Measurements from ENCODE around the gene CFAP53.
"Not testable (repeated sequence)": the region's sequence is repeated elsewhere in the genome, so short reads cannot be mapped to it uniquely, and the experiment has no call there.

The CFAP53 gene, protein sequence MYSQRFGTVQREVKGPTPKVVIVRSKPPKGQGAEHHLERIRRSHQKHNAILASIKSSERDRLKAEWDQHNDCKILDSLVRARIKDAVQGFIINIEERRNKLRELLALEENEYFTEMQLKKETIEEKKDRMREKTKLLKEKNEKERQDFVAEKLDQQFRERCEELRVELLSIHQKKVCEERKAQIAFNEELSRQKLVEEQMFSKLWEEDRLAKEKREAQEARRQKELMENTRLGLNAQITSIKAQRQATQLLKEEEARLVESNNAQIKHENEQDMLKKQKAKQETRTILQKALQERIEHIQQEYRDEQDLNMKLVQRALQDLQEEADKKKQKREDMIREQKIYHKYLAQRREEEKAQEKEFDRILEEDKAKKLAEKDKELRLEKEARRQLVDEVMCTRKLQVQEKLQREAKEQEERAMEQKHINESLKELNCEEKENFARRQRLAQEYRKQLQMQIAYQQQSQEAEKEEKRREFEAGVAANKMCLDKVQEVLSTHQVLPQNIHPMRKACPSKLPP

DNA sequence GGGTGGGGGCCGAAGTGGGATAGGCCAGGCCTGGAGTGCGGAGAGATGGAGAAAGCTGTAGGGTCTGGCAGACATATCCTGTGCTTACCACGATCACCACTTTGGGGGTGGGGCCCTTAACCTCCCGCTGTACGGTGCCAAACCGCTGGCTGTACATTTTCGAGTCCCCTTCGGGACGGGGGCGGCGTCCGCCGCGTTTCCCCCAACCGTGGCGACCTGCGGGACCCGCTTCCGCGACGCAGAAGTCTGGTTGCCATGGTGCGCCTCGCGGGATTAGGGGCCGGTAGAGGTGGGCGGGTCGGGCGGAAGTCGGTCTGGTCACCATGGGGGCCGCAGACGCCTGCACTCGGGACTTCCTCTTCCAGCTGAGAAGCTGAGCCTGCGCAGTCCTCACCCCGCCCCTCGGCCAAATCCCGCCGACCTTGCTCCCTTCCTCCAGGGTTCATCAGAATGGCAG lies at the start of gene CFAP53:
Gene CFAP53, minus strand, starts transcription at position 248 of the 457 bp plus-strand sequence. Its CDS starts 91 bp downstream, at position 157.
- peak; percentile 87 to 91 for DNase-seq

DNA sequence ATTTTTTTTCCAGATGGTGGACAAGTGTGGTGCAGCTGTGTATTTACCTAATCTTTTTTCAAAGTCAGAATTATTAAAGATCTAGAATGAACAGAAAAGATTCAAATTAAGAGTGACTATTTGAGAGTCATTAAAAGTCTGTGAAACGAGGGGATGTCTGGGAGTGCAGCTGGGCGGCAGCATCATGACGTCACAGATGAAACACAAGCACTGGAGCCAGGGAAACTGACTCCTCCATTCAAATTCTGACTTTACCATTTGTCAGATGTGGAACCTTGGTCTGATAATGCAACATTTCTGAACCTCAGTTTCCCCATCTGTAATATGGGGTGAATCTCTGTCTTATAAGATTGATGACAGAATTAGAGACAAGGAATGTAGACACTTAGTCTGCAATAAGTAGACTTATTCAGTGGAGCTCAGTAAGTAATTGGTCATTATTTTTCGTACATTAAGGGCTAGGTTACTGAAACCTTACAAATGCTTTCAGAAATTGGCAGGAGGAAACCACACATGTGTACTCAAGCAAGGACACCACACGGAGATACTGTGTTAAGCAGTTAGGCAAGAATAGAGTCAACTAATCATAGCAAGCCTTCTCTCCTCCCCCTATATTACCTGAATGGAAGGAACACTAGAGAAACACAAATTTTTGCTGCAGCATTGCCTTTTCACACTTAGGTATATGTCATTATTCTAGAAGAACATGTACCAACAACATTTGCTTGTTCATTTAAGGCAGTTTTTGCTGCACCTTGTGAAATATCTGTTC lies 49.0 kb upstream of the CFAP53 start:
- DNase-seq, result no peak

DNA sequence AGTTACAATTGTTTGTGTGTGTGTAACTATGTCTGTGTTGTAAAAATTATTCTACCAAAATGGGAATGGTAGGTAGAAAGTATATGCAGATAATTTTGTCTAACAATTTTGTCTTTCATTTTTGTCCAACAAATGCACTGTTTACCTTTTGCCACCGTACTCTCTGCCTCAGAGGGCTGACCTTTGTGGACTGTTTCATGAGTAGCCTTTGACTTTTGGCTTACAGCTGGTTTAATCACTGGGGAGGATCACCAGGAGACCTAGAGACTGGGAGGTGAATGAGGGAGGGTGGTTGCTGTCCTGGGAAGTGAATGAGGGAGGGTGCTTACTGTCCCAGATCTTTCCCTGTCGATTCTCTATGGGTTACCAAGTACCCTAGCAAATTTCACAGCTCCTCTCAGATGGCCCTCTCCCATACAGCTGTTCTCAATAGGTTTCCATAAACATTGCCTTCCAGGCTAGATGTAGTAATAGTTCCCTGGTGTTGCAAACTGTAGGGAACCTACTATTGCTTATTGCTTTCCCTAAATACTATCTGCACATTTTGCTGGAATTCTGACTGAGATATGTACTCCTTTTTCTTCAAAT lies 47.7 kb upstream of the CFAP53 start:
- no peak for DNase-seq

DNA sequence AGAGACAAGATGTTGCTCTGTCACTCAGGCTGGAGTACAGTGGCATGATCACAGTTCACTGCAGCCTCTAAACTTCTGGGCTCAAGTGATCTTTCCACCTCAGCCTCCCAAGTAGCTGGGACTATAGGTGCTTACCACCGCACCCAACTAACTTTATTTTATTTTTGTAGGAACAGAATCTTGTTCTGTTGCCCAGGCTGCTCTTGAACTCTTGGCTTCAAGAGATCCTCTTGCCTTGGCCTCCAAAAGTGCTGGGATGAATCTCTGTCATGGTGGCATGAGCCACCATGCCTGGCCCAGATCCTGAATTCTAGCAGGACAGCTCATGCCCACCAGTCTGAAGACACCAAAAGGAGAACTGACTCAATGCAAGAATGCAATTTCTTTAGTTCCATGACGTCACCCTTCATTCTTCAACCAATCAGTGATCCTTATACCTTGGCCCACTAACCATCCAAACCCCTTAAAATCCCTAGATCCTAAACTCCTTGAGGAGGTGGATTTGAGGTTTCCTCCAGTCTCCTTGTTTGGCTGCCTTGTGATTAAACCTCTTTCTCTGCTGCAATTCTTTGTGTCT lies 46.8 kb upstream of the CFAP53 start:
- no peak for DNase-seq

DNA sequence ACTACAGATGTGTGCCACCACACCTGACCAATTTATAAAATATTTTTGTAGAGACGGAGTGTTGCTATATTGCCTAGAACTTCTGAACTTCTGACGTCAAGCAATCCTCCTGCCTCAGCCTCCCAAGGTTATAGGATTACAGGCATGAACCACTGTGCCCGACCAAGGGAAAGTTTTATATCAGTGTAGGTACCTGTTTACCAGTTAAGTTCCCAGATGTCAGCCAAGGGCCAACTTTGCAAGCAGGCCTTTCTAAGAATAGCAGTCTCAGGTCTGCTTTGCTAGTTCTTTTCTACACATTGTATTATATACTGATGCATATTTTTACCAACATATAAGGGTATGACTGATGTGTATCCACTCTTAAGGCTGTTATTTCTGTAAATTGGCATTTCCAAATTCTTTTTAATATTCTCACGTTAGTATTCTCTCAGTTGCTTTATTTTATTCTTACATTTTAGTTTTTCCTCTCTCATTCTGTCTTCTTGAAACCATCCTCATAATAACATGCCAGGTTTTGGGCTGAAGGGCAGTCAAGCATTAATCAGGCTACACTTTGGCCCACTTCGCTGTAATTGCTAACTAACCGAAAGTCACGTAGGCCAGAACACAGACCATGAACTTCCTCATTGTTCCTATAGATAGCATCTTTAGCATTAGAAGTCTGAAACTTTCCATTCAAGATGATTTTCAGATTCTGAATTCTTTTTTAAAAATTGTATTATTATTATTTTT lies 46.2 kb upstream of the CFAP53 start:
- no peak for DNase-seq

DNA sequence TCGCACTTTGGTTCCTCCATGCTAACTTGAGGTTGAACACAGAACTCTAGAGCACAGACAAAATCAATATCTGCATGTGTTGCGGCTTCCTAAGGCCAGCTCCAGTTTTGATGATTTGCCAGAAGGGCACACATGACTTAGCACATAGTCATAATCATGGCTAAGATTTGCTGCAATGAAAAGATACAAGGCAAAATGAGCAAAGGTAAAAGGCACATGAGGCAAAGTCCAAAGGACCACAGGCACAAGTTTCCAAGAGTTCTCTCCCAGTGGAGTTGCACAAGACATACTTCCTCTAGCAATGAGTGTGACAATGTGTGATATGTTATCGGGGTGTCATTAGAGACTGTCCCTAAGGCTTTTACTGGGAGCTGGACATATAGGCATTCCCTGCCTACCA lies 45.4 kb upstream of the CFAP53 start:
- no peak for DNase-seq

DNA sequence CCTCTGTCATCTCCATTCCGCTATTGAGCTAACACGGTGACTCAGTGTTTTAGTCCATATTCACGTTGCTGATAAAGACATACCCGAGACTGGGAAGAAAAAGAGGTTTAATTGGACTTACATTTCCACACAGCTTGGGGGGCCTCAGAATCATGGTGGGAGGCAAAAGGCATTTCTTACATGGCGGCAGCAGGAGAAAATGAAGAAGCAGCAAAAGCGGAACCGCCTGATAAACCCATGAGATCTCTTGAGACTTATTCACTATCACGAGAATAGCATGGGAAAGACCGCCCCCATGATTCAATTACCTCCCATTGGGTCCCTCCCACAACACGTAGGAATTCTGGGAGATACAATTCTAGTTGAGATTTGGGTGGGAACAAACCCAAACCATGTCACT lies 43.8 kb upstream of the CFAP53 start:
- DNase-seq, result no peak

DNA sequence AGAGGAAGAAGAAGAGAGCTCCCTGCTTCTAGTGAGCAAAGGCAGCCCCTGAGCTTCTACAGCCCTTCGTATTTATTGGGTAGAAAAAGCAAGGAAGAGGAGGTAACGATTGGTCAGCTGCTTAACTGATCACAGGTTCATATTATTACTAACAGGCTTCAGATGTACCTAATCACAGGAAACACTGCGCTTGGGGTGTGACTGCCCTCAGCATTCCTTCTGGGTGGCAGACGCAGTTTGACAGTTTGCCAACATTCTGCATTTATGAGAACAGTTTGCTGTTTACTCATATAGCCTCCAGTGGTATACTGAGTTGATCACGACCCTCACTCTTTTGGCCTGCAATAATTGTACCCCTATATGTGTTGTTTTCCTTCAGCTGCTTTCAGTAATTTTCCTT lies 42.6 kb upstream of the CFAP53 start:
- DNase-seq, result not testable (repeated sequence)

DNA sequence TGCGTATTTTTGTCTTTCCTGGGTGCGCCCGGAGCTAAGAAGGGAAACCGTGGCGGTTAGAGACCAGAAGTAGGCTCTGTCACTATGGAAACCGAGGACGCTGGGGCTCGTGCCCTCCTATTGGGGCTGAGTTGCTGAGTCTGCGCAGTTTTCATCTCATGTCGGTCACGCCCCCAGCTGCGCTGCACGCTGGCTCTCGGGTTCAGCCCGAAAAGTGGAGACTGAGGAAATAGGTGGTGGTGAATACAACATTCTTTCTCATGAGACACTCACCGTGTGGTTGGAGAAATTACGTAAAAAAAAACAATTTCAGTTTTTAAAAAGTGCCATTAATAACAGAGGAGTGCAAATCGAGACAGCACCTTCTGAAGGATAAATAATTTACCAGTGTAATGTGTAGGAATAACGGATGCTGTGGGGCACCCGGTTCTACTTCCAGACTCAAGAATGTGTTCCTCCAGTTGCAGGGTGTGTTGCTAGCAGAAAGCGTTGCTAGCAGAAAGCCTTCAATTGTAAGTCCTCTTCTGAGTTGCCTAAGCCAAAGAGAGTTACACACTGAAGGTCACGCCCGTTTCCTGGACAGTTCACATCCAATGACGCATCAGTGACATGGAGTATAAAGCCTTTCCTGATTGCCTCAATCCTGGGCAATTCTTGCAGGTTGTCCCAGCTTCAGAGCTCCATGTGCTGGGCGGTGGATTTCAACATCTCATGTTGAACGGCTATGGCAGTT lies 41.6 kb upstream of the CFAP53 start:
- peak; percentile 91 to 93 for DNase-seq

DNA sequence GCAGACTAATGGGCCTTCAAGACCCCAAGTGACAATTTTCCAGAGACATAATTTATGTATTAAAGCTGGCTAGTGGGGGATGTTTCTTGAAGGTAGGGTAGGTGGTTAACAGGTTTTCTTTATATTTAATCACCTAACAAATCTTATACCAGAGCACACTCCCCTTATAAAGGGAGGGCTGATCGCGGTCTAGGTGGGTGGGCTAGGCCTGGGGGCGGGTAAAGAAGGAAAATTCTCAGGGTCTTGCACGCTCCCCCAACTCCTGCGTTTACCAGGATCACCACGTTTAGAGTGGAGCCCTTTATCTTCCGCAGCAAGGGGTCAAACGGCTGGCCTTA lies 41.1 kb upstream of the CFAP53 start:
- DNase-seq, result no peak

DNA sequence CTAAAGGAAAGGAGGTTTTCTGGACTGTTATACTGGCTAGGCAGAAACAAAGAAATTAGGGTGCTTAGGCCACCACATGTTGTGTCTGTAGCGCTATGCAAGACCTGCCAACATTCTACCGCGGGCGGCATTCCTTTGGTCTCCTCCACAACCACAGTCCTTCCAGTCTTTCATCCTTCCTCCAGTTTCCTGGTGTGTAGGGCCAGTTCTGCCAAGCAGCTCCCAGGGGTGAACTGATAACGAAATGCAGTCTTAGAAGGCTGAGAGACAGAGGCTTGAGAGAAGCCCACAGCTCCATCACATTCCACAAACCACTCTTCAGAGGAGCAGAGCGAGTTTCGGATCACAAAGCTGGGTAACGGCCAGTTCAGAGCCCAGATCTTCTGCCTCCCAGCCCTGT lies 40.6 kb upstream of the CFAP53 start:
- DNase-seq, result no peak

DNA sequence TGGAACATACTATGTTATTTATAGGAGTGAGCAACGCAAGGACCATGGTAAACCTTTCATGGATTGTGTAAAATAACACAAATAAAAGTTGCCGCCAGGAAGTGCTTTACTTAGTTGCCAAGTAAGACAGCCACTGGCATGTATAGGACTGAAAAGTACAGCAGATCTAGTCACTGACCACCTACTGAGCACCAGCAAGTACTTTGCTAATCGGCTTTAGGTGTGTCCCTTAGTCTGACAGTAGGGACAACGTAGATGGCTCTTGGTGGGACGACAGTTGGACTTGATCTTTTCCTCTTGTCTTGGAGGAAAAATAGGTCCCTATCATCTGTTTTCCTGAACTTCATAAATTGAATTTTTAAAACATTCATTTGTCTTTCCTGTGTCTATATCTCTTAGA lies 34.8 kb upstream of the CFAP53 start:
- DNase-seq, result no peak

DNA sequence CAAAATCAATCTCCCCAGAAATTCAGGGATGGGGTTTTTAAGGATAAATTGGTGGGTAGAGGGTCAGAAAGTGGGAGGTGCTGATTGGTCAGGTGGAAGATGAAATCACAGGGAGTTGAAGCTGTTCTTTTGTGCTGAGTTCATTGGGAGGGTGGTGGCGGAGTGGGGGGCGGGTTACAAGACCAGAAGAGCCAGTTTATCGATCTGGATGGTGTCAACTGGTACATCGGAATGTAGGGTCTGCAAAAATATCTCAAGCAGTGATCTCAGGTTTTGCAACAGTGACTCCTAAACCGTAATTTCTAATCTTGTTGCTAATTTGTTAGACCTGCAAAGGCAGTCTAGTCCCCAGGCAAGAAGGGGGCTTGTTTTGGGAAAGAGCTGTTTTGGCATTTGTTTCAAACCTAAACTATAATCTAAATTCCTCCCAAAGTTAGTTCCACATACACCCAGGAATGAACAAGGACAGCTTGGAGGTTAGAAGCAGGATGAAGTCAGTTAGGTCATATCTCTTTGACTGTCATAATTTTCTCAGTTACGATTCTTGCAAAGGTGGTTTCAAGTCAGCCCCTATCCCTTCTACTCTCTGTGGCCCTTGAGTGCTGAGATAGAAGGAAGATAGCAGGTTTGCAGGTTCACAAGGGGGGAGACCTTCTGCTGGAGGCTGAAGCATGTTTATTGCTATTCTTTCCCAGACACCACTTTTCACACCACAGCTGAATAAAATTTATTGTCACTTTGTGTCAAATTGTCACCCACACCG lies 33.5 kb upstream of the CFAP53 start:
- no peak for DNase-seq

DNA sequence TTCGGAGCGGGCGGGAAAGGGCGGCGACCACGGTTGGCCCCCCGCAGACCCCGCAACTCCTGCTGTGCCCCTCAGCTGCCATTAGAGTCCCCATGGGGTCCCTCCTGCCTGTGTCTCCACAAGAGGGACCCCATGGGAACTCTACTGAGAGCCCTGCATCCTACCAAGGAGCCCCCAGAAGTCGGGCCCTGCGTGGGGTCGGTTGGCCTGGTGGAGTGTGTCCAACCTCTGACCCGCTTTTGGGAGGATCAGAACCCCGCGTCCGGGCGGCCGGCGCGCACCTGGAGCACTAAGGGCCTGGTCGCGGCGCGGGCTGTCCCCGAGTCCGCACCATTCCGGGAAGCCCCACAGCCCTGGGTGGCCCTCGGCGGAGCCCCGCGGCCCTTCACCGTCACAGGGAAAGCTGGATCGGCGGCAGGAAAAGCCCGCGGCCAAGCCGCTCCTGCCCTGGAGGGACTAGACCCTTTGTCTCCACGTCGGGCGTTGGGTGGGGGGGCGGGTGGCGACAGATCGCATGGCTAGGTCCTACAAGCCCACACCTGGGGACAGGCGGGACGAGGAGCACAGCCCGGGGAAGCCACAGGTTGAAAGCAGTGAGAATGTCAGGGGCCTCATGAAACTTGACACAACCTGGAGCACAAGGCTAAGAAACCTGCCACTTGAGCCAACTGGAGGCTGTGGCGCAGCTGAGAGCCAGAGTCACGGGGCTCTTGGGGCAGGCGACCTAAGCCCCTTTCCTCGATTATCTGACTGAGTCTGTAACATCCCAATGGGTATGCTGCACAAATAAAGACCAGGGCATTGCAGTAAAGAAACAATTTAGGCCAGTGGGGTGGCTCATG lies 32.4 kb upstream of the CFAP53 start:
- DNase-seq, result no peak

DNA sequence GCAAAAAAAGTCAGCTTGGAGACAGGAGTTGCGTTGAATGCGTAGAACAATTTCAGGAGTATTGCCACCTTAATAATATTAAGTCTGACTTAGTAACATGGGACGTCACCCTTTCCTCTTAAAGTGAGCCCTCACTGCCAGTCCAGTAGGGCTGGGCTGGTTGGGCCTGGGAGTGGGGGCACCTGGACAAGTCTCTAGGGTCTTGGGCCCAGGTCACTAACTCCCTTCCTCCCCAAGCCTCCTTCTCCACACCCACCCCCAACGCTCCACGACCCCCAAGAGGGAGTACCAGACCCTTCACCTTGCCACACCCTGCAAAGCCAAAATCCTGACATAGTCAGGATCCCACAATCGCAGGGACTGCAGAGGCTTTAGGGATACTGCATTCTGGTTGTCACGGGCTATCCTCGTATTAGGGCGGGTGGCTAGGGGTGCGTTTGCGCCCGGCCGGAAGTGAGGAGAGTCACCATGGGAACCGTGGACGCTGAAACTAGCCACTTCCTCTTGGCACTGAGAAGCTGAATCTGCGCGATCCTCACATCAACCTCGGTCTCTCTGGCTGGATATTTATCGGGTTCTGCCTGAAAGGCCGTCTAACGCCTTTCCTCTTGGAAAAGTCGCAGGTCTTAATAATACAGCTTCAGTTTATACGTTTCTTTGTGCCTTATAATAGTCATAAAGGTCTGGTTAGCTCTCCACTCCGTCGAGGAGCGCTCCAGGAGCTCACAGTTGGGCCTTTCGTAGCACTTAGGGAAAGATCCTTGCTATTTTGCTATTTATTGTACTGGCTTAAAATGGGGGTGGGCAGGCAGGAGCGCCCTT lies 31.5 kb upstream of the CFAP53 start:
- DNase-seq, result peak; percentile 72 to 82

DNA sequence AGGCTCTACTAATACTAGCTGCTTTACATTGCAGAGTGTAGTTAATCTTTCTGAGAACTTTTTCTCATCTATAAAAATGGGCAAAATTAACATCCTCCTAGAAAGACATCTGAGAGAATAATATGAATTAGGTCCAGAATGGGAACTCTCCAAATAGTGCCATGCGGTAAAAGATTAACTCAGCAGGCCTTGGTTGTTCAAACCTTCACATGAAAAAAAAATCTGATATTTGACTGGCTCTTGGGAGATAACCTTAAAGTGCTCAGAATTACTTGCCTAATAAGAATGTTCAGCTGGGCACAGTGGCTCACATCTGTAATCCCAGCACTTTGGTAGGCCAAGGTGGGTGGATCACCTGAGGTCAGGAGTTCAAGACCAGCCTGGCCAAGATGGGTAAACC lies 26.7 kb upstream of the CFAP53 start:
- no peak for DNase-seq

DNA sequence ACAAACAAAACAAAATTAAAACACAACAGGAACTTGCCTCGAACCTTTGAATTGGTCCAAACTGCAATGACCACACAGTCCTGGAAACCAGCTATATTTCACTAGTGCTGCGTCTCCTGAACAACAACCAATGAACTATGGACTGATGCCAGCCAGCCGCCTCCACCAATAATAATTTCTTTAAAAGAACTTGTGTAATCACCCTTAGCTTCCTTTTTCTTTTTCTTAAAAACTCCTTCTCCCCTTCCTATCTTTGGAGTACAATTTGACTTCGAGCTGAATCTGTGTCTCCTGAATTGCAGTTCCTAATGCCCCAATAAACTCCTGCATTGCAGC lies 22.8 kb upstream of the CFAP53 start:
- no peak for DNase-seq

DNA sequence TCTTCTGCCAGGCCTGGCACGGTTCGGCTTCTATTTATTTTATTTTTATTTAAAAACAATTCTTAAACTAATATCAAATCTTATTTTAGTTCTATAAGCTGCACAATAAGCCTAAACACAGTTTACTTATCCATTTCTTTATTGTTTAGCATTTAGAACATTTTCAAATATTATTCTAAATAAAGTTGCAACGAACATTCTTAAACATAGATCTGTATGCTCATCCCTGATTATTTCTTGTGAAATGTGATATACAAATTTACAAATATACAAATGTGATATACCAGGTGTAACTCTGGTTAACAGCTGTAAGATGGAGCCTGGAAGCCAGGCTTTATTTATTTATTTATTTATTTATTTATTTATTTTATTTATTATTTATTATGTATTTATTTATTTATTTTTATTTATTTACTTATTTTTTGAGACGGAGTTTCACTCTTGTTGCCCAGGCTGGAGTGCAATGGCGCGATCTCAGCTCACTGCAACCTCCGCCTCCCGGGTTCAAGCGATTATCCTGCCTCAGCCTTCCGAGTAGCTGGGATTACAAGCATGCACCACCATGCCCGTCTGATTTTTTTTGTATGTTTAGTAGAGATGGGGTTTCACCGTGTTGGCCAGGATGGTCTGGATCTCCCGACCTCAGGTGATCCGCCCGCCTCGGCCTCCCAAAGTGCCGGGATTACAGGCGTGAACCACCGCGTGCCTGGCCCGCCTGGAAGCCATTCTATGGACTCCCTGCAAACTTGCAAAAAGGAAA lies 22.2 kb upstream of the CFAP53 start:
- DNase-seq, result not testable (repeated sequence)

Data from CD4-positive, alpha-beta T cell treated with Interleukin-1 beta for 1 hour (primary cell).